Mucosa of gallbladder (tissue), 1 donor: ENCODE measurements around the gene PEX5L. TPM values are rescaled to one million over a fixed set of nuclear protein-coding genes. Genes with fewer than 3 reads are reported as not detected.

Experiments
- DNase-seq: peaks from one replicate; pipeline ENCODE4 v3.0.0-alpha.2; 2020; ENCODE audit warnings: low spot score
- total RNA-seq: library from RNA; stranded (reverse); gene quantifications from one replicate; pipeline ENCODE4 v1.2.1, GENCODE V29; 2021
- donor health status: DM: no; HTN: no; CAD: no.

Gene PEX5L
- total RNA-seq, 1 donor from 2014 or later = 0.23 TPM

DNA sequence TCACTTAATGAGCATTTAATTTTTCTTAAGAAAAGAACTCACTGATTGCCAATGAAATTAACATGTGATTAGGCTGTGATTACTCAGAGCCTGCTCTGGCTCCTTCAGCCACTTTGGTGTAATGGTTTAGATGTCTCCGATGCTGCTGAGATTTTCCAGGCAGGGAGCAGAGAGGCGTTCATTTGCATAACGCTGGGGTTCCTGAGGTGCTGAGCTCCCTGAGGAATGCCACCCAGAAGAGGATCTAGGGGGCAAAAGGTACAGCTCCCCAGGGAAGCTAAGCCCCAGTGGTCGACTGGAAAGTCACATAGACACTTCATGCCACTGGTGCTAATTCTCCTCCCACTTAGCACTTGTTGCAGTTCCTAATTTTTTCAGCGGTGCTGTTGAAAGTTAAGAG is 264.4 kb downstream of the PEX5L start:
- DNase-seq = no peak

GRCh38 chr3:179771797-179772196 is 264.9 kb downstream of the PEX5L start:
- no peak for DNase-seq

- no peak for DNase-seq
Observed at GRCh38 chr3:179769411-179770247, 267.1 kb downstream of the PEX5L start.

- DNase-seq = no peak
Observed at GRCh38 chr3:179768080-179768479, 268.7 kb downstream of the PEX5L start.

DNA sequence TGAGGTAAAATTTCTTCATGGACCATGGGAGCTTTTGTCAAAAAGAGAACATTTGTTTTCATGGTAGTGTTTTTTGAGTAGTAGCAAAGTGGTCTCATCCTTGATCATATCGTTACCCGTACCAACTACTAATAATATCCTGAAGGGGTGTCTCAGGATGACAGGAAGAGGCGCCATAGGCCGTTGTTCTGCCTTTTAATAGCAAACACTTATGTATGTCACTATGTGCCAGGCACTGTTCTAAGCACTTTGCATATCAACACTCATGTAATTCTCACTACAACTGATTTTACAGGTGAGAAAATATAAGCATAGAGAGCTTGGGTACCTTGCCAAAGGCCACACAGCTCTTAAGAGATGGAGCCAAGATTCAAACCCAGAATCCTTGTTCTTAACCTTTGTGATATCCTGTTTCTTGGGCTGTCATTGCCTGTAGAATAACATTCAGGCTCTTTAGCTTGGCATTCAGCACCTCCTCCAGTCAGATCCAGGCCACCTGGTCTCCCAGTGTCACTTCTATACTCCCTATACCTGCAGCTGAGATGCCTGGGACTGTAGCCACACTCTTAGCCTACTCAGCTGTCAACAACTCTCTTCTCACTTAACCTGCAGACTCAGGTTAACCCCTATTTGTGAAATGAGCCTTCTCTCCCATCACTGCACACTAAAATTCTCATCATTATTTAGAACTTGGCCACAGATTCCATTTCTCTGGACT is 270.2 kb downstream of the PEX5L start:
- DNase-seq = no peak

DNA sequence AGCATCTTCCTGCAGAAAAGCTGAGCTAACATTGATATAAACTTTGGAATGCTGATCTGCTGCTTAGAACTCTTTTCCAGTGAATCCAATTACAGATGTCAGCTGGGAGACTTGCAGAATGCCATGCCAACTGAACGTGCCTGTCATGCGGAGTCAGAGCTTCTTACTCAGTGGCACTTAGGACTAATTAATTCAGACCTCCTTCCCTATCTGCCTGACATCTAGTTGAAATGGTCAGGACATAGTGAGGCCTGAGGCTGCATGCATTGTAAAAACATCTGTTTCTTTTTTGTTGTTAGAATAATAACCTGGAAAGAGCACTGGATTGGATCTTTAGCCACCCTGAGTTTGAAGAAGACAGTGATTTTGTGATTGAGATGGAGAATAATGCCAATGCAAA is 271.3 kb downstream of the PEX5L start:
- no peak for DNase-seq

GRCh38 chr3:179760944-179761343 is 275.8 kb downstream of the PEX5L start:
- no peak for DNase-seq

DNA sequence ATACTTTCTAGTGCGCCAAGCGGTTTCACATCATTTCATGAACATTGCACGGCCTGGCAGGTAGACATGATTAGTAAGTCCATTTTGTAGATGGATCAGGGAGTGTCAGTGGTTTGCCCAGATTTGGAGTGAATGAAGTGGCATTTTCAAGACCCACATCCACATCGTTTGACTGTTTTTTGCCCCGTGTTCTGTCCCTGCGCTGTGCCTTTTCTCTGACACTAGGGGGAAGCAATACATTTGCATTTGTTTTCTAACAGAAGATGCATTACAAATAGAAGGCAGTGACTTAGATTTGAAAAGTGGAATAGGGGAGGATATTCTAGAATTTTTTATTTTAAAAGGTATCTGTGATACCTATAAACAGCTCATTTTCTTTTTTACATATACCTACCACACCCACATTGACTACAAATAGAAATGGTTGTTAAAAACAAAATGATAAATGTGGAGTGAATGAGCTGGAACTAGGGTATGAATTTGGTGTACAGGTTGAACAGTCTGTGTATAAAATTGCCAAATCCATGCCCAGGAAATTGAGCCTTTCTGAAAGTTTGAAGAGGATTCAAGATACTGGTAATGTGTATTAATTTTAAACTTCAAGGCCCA is 285.9 kb downstream of the PEX5L start:
- DNase-seq = no peak

DNA sequence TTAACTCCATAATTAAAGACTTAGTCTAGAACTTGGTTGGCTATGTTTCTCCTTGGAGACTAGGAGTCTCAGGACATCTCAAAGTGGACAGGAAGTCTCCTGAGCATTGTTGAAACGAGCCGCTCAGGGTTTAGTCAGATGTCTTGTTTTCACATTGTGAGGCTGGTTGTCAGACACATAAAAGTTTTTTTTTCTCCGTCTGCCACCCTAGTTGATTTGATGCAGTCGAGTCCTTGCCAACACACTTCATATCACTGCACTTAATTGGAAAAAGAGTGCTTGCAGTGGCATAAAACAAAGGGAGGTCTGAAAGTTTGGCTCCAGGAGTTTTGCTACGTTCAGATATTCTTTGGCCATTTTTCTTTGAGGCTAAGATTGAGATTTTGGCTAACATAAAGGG is 291.0 kb downstream of the PEX5L start:
- DNase-seq = no peak

DNA sequence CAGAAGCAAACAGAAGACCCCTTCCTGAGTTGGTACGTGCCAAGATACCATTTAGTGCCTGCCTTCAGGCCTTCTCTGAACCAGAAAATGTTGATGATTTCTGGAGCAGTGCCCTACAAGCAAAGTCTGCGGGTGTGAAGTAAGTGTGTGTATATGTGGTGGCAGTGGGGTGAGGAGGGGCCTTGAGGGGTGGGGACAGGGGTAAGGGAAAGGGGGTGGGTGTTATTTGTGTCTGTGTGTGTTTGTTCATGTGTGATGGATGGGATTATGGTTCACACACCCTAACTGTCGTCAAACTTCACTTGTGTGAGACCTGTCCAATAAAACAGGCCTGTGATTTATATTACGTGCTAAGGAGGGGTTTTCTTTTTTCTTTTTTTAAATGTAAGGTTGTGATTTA is 291.7 kb downstream of the PEX5L start:
- no peak for DNase-seq
